IMR-90 (cell line): ENCODE results near the gene UBE2C. TPM values are rescaled to one million over a fixed set of nuclear protein-coding genes. Genes with fewer than 3 reads are reported as not detected.

ENCODE experiments used
- ATAC-seq: fragments of 200-7000 bp; cut with Tn5 transposase; 2 replicates; pipeline ENCODE4 v1.9.1; 2020; ENCODE audit warnings: low read depth, mild to moderate bottlenecking, moderate library complexity
- BruUV-seq: library from RNA; stranded (reverse); fragments of 400-500 nt; replicated peaks from 2 replicates; lab custom pipeline; 2021; lab: Mats Ljungman, UMichigan
- CTCF ChIA-PET: fragments of 300-600 bp; formaldehyde crosslinking; extraction: SDS; loops from one replicate; lab custom pipeline; 2021; ENCODE audit warnings: antibody characterized with exemption; lab: Yijun Ruan, JAX
- POLR2A ChIA-PET: fragments of 300-600 bp; sonication (Branson Sonifier 250); formaldehyde crosslinking; loops from one replicate; lab custom pipeline; 2022; ENCODE audit warnings: antibody characterized with exemption; ENCODE audit not compliant: unreplicated experiment; lab: Charles Lee
- DNase-seq: peaks from one replicate; pipeline ENCODE4 v3.0.0; 2013
- H2AFZ ChIP-seq: replicated peaks from 2 replicates; pipeline ENCODE3; 2013; ENCODE audit warnings: low read length, mild to moderate bottlenecking; ENCODE audit not compliant: poor library complexity
- H2AK5ac ChIP-seq: 2 replicates; pipeline ENCODE4 v1.6.1; 2013; ENCODE audit warnings: low read depth, low read length, inconsistent platforms
- H2AK9ac ChIP-seq: replicated peaks from 2 replicates; pipeline ENCODE3; 2013; ENCODE audit warnings: mild to moderate bottlenecking, low read depth, low read length, moderate library complexity; ENCODE audit not compliant: poor library complexity
- H2BK120ac ChIP-seq: 2 replicates; pipeline ENCODE4 v1.6.1; 2013; ENCODE audit warnings: low read depth, low read length, inconsistent platforms
- H2BK15ac ChIP-seq: 3 replicates; pipeline ENCODE4 v1.6.1; 2013; ENCODE audit warnings: low read depth, low read length, inconsistent platforms
- H2BK20ac ChIP-seq: 2 replicates; pipeline ENCODE4 v1.6.1; 2013; ENCODE audit warnings: low read depth, mild to moderate bottlenecking, inconsistent platforms, low read length, moderate library complexity
- H2BK5ac ChIP-seq: 2 replicates; pipeline ENCODE4 v1.6.1; 2013; ENCODE audit warnings: mild to moderate bottlenecking, low read depth, low read length, inconsistent platforms; ENCODE audit not compliant: poor library complexity, severe bottlenecking
- H3K14ac ChIP-seq: replicated peaks from 2 replicates; pipeline ENCODE4 v1.6.1; 2013; ENCODE audit warnings: low read depth, low read length, inconsistent platforms
- H3K18ac ChIP-seq: 2 replicates; pipeline ENCODE4 v1.6.1; 2013; ENCODE audit warnings: low read depth, low read length, control low read depth
- H3K23ac ChIP-seq: 2 replicates; pipeline ENCODE4 v1.6.1; 2013; ENCODE audit warnings: low read depth, low read length, inconsistent platforms
- H3K27ac ChIP-seq: 2 replicates; pipeline ENCODE4 v1.5.1; 2013; ENCODE audit warnings: mild to moderate bottlenecking, control low read depth, low read length; ENCODE audit not compliant: insufficient read depth
- H3K27me3 ChIP-seq: 2 replicates; pipeline ENCODE4 v1.6.1; 2013; ENCODE audit warnings: low read length; ENCODE audit not compliant: control insufficient read depth, insufficient read depth
- H3K36me3 ChIP-seq: 2 replicates; pipeline ENCODE4 v1.6.1; 2013; ENCODE audit warnings: low read length, mixed read lengths; ENCODE audit not compliant: control insufficient read depth, insufficient read depth
- H3K4ac ChIP-seq: 2 replicates; pipeline ENCODE4 v1.6.1; 2013; ENCODE audit warnings: low read depth, low read length, inconsistent platforms
- H3K4me1 ChIP-seq: 2 replicates; pipeline ENCODE4 v1.6.1; 2013; ENCODE audit warnings: low read length, mixed read lengths; ENCODE audit not compliant: control insufficient read depth, insufficient read depth
- H3K4me2 ChIP-seq: 2 replicates; pipeline ENCODE4 v1.6.1; 2013; ENCODE audit warnings: low read depth, mild to moderate bottlenecking, control low read depth, low read length, moderate library complexity
- H3K4me3 ChIP-seq: 2 replicates; pipeline ENCODE4 v1.5.1; 2013; ENCODE audit warnings: low read depth, mild to moderate bottlenecking, control low read depth, low read length, moderate library complexity; ENCODE audit not compliant: insufficient read depth
- H3K56ac ChIP-seq: 2 replicates; pipeline ENCODE4 v1.6.1; 2013; ENCODE audit warnings: low read length, inconsistent platforms; ENCODE audit not compliant: insufficient read depth; ENCODE audit errors: extremely low read depth
- H3K79me1 ChIP-seq, 2 experiments: 2 replicates each; pipeline ENCODE4 v1.6.1; 2013; ENCODE audit warnings: low read length in 2 of 2, inconsistent platforms in 1 of 2, low read depth in 1 of 2
- H3K9ac ChIP-seq: 2 replicates; pipeline ENCODE4 v1.6.1; 2013; ENCODE audit warnings: low read depth, low read length, control low read depth
- H3K9me1 ChIP-seq: 2 replicates; pipeline ENCODE4 v1.6.1; 2013; ENCODE audit warnings: low read length, inconsistent platforms; ENCODE audit not compliant: insufficient read depth
- H3K9me3 ChIP-seq: 2 replicates; pipeline ENCODE4 v1.6.1; 2013; ENCODE audit warnings: low read length; ENCODE audit not compliant: control insufficient read depth, insufficient read depth
- H4K20me1 ChIP-seq: 2 replicates; pipeline ENCODE4 v1.6.1; 2013; ENCODE audit warnings: low read length, inconsistent platforms; ENCODE audit not compliant: insufficient read depth
- H4K5ac ChIP-seq: 2 replicates; pipeline ENCODE4 v1.6.1; 2013; ENCODE audit warnings: mild to moderate bottlenecking, low read depth, low read length, control low read depth
- H4K8ac ChIP-seq, 2 experiments: 2 replicates each; pipeline ENCODE4 v1.6.1; 2013; ENCODE audit warnings: low read depth in 2 of 2, low read length in 2 of 2, control low read depth in 1 of 2, inconsistent platforms in 1 of 2
- H4K91ac ChIP-seq: 2 replicates; pipeline ENCODE4 v1.6.1; 2013; ENCODE audit warnings: low read depth, low read length, inconsistent platforms; ENCODE audit not compliant: insufficient read depth
- BHLHE40 ChIP-seq: fragments of 150-350 bp; IDR thresholded peaks from 2 replicates; pipeline ENCODE4 v1.6.1; 2016; ENCODE audit warnings: mild to moderate bottlenecking, low read depth, low read length
- CHD1 ChIP-seq: IDR thresholded peaks from 2 replicates; pipeline ENCODE4 v1.6.1; 2012; ENCODE audit warnings: low read depth, low read length, improper control_type of control experiment
- MAFK ChIP-seq: IDR thresholded peaks from 2 replicates; pipeline ENCODE4 v1.6.1; 2012; ENCODE audit warnings: low read depth, low read length, improper control_type of control experiment
- MXI1 ChIP-seq: IDR thresholded peaks from 2 replicates; pipeline ENCODE4 v1.6.1; 2012; ENCODE audit warnings: low read depth, mild to moderate bottlenecking, low read length, moderate library complexity, borderline replicate concordance
- RAD21 ChIP-seq: IDR thresholded peaks from 2 replicates; pipeline ENCODE4 v1.6.1; 2012; ENCODE audit warnings: low read length, improper control_type of control experiment
- RCOR1 ChIP-seq: IDR thresholded peaks from 2 replicates; pipeline ENCODE4 v1.6.1; 2012; ENCODE audit warnings: mild to moderate bottlenecking, low read length, improper control_type of control experiment; ENCODE audit not compliant: insufficient replicate concordance
- RFX5 ChIP-seq: IDR thresholded peaks from 2 replicates; pipeline ENCODE4 v1.8.0; 2012; ENCODE audit warnings: low read depth, mild to moderate bottlenecking, low read length, moderate library complexity
- WGBS, 2 experiments: methylation state at CpG; one replicate each; pipeline versions ENCODE4 v1.1.5 to v1.1.7; 2013; ENCODE audit warnings: missing lambda C conversion rate in 2 of 2; ENCODE audit not compliant: insufficient read length in 1 of 2; ENCODE audit errors: extremely low coverage in 2 of 2; 5-methylcytosine and 5-hydroxymethylcytosine counted together
- dilution Hi-C: fragments of 300-500 bp; cut with HindIII; formaldehyde crosslinking; loops from one replicate; pipeline ENCODE4 v1.14.3; 2018; ENCODE audit warnings: low sequenced_read_pairs; ENCODE audit not compliant: unreplicated experiment
- in situ Hi-C: fragments of 300-500 bp; cut with MboI; formaldehyde crosslinking; loops from 3 replicates; pipeline ENCODE4 v1.14.3; 2019; ENCODE audit warnings: low sequenced_read_pairs, inconsistent platforms, mixed read lengths
- intact Hi-C: fragments of 100-400 bp; cut with micrococcal nuclease; formaldehyde crosslinking; loops from 2 replicates; pipeline ENCODE4 v1.10.0; 2022
- polyA plus RNA-seq, 3 experiments: library from polyadenylated mRNA; depleted of rRNA; stranded (reverse); fragments of >200 nt; gene quantifications; 2 replicates each; pipeline ENCODE4 v1.2.3, GENCODE V29; 2012; ENCODE audit warnings: low replicate concordance in 1 of 3
- total RNA-seq: library from RNA; depleted of rRNA; stranded (reverse); fragments of >200 nt; gene quantifications from 2 replicates; pipeline ENCODE4 v1.2.3, GENCODE V29; 2012
- TF ChIP-seq, protein P1 (sequence below): conservative IDR thresholded peaks from 2 replicates; pipeline ENCODE4 v1.5.1; 2012; ENCODE audit warnings: mild to moderate bottlenecking, low read depth, low read length, improper control_type of control experiment
- TF ChIP-seq, protein P2 (sequence below): fragments of 150-350 bp; IDR thresholded peaks from 2 replicates; pipeline ENCODE4 v1.6.1; 2017; ENCODE audit warnings: mild to moderate bottlenecking, antibody characterized with exemption, low read length, low read depth

UBE2C gene
- total and polyA plus RNA-seq, 2 of the 4 experiments (the other 2 are of a cell fraction): 43.4 to 120 TPM

GRCh38 chr20:45816951-45817350 is 4.5 kb downstream of the UBE2C start:
- no peaks in the 10 kb centered on the region for H3K9me3 ChIP-seq
- CTCF ChIA-PET: no interaction called here
- in situ Hi-C loops (no loop called here), dilution Hi-C loops (no loop called here), intact Hi-C loops (no loop called here)
- H2BK5ac ChIP-seq: no peak overlapping the region
- H3K23ac ChIP-seq: no peak overlapping the region
- no peak overlapping the region for H3K4ac ChIP-seq
- no CpG with 5 or more reads among the region's 3 CpGs for WGBS, 2 experiments
- no peak overlapping the region for H2BK15ac ChIP-seq
- H3K27ac ChIP-seq: no peak overlapping the region
- TF ChIP-seq, protein P1, sequence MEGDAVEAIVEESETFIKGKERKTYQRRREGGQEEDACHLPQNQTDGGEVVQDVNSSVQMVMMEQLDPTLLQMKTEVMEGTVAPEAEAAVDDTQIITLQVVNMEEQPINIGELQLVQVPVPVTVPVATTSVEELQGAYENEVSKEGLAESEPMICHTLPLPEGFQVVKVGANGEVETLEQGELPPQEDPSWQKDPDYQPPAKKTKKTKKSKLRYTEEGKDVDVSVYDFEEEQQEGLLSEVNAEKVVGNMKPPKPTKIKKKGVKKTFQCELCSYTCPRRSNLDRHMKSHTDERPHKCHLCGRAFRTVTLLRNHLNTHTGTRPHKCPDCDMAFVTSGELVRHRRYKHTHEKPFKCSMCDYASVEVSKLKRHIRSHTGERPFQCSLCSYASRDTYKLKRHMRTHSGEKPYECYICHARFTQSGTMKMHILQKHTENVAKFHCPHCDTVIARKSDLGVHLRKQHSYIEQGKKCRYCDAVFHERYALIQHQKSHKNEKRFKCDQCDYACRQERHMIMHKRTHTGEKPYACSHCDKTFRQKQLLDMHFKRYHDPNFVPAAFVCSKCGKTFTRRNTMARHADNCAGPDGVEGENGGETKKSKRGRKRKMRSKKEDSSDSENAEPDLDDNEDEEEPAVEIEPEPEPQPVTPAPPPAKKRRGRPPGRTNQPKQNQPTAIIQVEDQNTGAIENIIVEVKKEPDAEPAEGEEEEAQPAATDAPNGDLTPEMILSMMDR: no peak
- TF ChIP-seq RAD21 (no peak), RFX5 (no peak), CHD1 (no peak), RCOR1 (no peak), MAFK (no peak), BHLHE40 (no peak), MXI1 (no peak)
- TF ChIP-seq, protein P2, sequence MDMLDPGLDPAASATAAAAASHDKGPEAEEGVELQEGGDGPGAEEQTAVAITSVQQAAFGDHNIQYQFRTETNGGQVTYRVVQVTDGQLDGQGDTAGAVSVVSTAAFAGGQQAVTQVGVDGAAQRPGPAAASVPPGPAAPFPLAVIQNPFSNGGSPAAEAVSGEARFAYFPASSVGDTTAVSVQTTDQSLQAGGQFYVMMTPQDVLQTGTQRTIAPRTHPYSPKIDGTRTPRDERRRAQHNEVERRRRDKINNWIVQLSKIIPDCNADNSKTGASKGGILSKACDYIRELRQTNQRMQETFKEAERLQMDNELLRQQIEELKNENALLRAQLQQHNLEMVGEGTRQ: no peak
- no peak for ATAC-seq
- BruUV-seq: no TSS peak
- POLR2A ChIA-PET: no interaction called here
- no peaks in the 10 kb centered on the region; the same call in 1 of the 2 replicates for H3K36me3 ChIP-seq
- no peak overlapping the region for H2BK20ac ChIP-seq
- H3K4me3 ChIP-seq: no peak overlapping the region
- H4K20me1 ChIP-seq: peaks cover 12% of the 10 kb centered on the region; the same call in 1 of the 2 replicates
- no peak overlapping the region for H2AK9ac ChIP-seq
- peaks cover 19 to 39% of the 10 kb centered on the region in 2 experiments for H3K79me1 ChIP-seq
- no peak overlapping the region for H4K8ac ChIP-seq
- H3K56ac ChIP-seq: no peak overlapping the region
- no peak overlapping the region for H4K5ac ChIP-seq
- H2AK5ac ChIP-seq: no peak overlapping the region
- no peak for DNase-seq
- H2AFZ ChIP-seq: no peak overlapping the region
- H4K91ac ChIP-seq: no peak overlapping the region
- H2BK120ac ChIP-seq: no peak overlapping the region
- no peak overlapping the region for H3K9ac ChIP-seq
- peaks cover 17% of the 10 kb centered on the region for H3K4me1 ChIP-seq
- no peaks in the 10 kb centered on the region for H3K27me3 ChIP-seq
- no peak overlapping the region for H3K4me2 ChIP-seq
- H3K14ac ChIP-seq: no peak overlapping the region
- H3K9me1 ChIP-seq: peaks cover 12% of the 10 kb centered on the region; the same call in 1 of the 2 replicates
- no peak overlapping the region for H3K18ac ChIP-seq
